ENCODE measurements around the gene RIN1. TPM values are rescaled to one million over a fixed set of nuclear protein-coding genes. Genes with fewer than 3 reads are reported as not detected.
A peak's percentile ranks its signal among the peaks of the same experiment; 100 is the strongest.

RIN1 gene
- polyA plus RNA-seq, 3 donors: 6.1 to 15.4 (median 7.6) TPM

DNA sequence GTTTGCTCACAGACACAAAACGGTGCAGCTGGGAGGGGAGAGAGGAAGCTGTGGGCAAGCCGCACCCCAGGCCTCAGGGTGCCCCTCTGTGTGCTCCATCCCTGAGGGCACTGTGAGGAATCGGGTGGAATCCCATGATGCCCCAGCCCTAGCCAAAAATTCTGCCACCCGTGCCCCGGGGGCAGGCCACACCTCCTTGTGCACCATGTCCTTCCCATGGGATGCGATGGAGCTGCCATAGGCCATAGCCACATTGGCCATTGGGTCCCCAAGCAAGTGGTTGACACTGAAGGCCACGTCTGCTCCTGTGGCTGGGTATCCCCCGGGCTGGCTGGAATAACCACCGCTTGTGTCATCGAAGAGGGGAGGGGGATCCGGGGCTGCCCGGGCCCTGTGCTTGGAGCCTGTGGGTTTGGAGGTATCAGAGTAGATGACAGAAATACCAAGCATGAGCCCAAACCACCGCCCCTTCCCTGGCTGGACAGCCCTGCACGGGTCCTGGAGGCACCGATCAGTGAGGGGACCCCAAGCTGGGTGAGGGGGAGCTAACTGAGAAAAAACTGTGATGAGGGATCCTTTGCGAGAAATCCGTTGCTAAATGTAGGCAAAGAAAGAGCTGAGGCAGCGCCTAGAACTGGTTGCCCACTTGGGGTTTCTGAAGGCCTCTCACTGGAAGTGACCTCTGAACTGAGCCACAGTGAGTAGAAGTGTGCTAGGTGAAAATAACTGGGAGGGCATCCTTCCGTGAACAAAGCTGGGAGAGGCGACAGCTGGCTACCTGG is 48.2 kb downstream of the RIN1 start:
- peaks cover 0 to 11% of the 10 kb centered on the region in 2 donors for H3K9me3 ChIP-seq (replicated peaks in 1 of 2; ENCODE audit: control insufficient read depth in 1 of 2, insufficient read depth in 1 of 2, low read length in 2 of 2)
- peak overlapping the region; percentile 37 to 74 for H3K27ac ChIP-seq (ENCODE audit: low read depth in 1 of 2, low read length in 2 of 2)
- H3K27ac Mint-ChIP-seq: peak overlapping the region; percentile 82 to 90 (median 84)
- WGBS (ENCODE audit: insufficient coverage): 40% methylated on average over 17 of the region's 20 CpGs
- peaks cover 9 to 20% of the 10 kb centered on the region in 2 donors for H3K36me3 Mint-ChIP-seq
- peaks cover 0 to 6% (median 4%) of the 10 kb centered on the region in 7 donors for H3K9me3 Mint-ChIP-seq
- H3K27me3 ChIP-seq (ENCODE audit: control insufficient read depth in 2 of 2, insufficient read depth in 2 of 2, low read length in 2 of 2): peaks cover 24 to 33% of the 10 kb centered on the region in 2 donors
- intact Hi-C loops (cut with micrococcal nuclease): loop anchor here in 1 of 2 donors (2.0 kb wide), 1 partner anchor 19 kb away; the partner anchor contains the start of gene RAB1B
- H3K4me3 ChIP-seq (replicated peaks in 1 of 3; ENCODE audit: low read depth in 2 of 3, low read length in 3 of 3): peak overlapping the region; percentile 77 to 84 (median 81)
- peaks cover 3 to 14% of the 10 kb centered on the region in 2 donors for H3K36me3 ChIP-seq (replicated peaks in 1 of 2; ENCODE audit: control insufficient read depth in 1 of 2, insufficient read depth in 2 of 2, low read length in 2 of 2)
- H3K4me1 ChIP-seq (ENCODE audit: control insufficient read depth in 1 of 2, insufficient read depth in 2 of 2, low read length in 2 of 2): peaks cover 37 to 44% of the 10 kb centered on the region in 2 donors
- peak overlapping the region; percentile 95 for H3K4me2 ChIP-seq (replicated peaks; ENCODE audit: extremely low read depth, low read length, poor library complexity, severe bottlenecking)
- H3K27me3 Mint-ChIP-seq (ENCODE audit: low read depth in 3 of 3): peaks cover 25 to 34% (median 32%) of the 10 kb centered on the region in 3 donors
- peaks cover 13% of the 10 kb centered on the region for H4K20me1 ChIP-seq (ENCODE audit: insufficient read depth, low read length)
- H3K4me3 Mint-ChIP-seq: peak overlapping the region; percentile 86 to 94
- TF ChIP-seq CTCF (IDR thresholded peaks at IDR 0.05): no peak
- H3K79me2 ChIP-seq (ENCODE audit: insufficient read depth, low read length): no peaks in the 10 kb centered on the region
- no peak for DNase-seq
- H3K9ac ChIP-seq (ENCODE audit: insufficient read depth, low read length, poor library complexity, severe bottlenecking): peak overlapping the region; percentile 75
- H2AFZ ChIP-seq (ENCODE audit: insufficient read depth, low read depth, low read length, poor library complexity, severe bottlenecking): peak overlapping the region; percentile 84
- peaks cover 37% of the 10 kb centered on the region for H3K4me1 Mint-ChIP-seq

GRCh38 chr11:66287211-66287888 is 48.9 kb downstream of the RIN1 start:
- Histone ChIP-seq H3K9ac (ENCODE audit: insufficient read depth, low read length, poor library complexity, severe bottlenecking) (no peak overlapping the region), H3K4me2 (replicated peaks; ENCODE audit: extremely low read depth, low read length, poor library complexity, severe bottlenecking) (peak overlapping the region; percentile 95), H3K79me2 (ENCODE audit: insufficient read depth, low read length) (no peaks in the 10 kb centered on the region), H4K20me1 (ENCODE audit: insufficient read depth, low read length) (peaks cover 19% of the 10 kb centered on the region), H3K27me3 (ENCODE audit: control insufficient read depth in 2 of 2, insufficient read depth in 2 of 2, low read length in 2 of 2) (peaks cover 23 to 26% of the 10 kb centered on the region in 2 donors), H3K9me3 (replicated peaks in 1 of 2; ENCODE audit: control insufficient read depth in 1 of 2, insufficient read depth in 1 of 2, low read length in 2 of 2) (peaks cover 0 to 6% of the 10 kb centered on the region in 2 donors), H2AFZ (ENCODE audit: insufficient read depth, low read depth, low read length, poor library complexity, severe bottlenecking) (no peak overlapping the region), H3K4me1 (ENCODE audit: control insufficient read depth in 1 of 2, insufficient read depth in 2 of 2, low read length in 2 of 2) (peaks cover 40 to 50% of the 10 kb centered on the region in 2 donors), H3K27ac (ENCODE audit: low read depth in 1 of 2, low read length in 2 of 2) (no peak overlapping the region), H3K36me3 (replicated peaks in 1 of 2; ENCODE audit: control insufficient read depth in 1 of 2, insufficient read depth in 2 of 2, low read length in 2 of 2) (peaks cover 3 to 14% of the 10 kb centered on the region in 2 donors), H3K4me3 (replicated peaks in 1 of 3; ENCODE audit: low read depth in 2 of 3, low read length in 3 of 3) (peak overlapping the region in 1 of 3 experiments; percentile 84)
- peaks cover 9 to 17% of the 10 kb centered on the region in 2 donors for H3K36me3 Mint-ChIP-seq
- WGBS (ENCODE audit: insufficient coverage): 16% methylated on average over 7 of the region's 10 CpGs
- H3K4me1 Mint-ChIP-seq: peaks cover 38% of the 10 kb centered on the region
- peak in 2 of 3 donors; percentile 27 to 49 for DNase-seq
- H3K27ac Mint-ChIP-seq: peak overlapping the region in 5 of 7 donors; percentile 20 to 80 (median 63)
- H3K9me3 Mint-ChIP-seq: peaks cover 0 to 4% (median under 1%) of the 10 kb centered on the region in 7 donors
- H3K4me3 Mint-ChIP-seq: peak overlapping the region; percentile 50 to 86
- TF ChIP-seq CTCF (IDR thresholded peaks at IDR 0.05): no peak
- peaks cover 18 to 27% (median 25%) of the 10 kb centered on the region in 3 donors for H3K27me3 Mint-ChIP-seq (ENCODE audit: low read depth in 3 of 3)
- intact Hi-C loops (cut with micrococcal nuclease): no loop called here

All from CD14-positive monocyte (primary cell).